22Rv1 (cell line): Measurements from ENCODE around the gene SPATA13.

Source experiments
- CTCF ChIP-seq: fragments of 450-650 bp; IDR thresholded peaks from 2 replicates; pipeline ENCODE4 v1.5.1; 2017; ENCODE audit warnings: mild to moderate bottlenecking
- ZFX ChIP-seq: fragments of 450-650 bp; IDR thresholded peaks from 2 replicates; pipeline ENCODE4 v1.6.1; 2017; ENCODE audit warnings: antibody characterized with exemption, borderline replicate concordance

- no peak for TF ChIP-seq CTCF
- no peak for TF ChIP-seq ZFX
Measured at GRCh38 chr13:24225062-24225461, 64.5 kb downstream of the SPATA13 start.
